NCI-H446 (cell line): ENCODE results near the gene PRCD.
"Not testable (repeated sequence)": the region's sequence is repeated elsewhere in the genome, so short reads cannot be mapped to it uniquely, and the experiment has no call there.

ENCODE experiments used
- DNase-seq, 2 experiments: peaks; one replicate each; lab custom pipeline; 2025; lab: John Stamatoyannopoulos, UW

PRCD gene

DNA sequence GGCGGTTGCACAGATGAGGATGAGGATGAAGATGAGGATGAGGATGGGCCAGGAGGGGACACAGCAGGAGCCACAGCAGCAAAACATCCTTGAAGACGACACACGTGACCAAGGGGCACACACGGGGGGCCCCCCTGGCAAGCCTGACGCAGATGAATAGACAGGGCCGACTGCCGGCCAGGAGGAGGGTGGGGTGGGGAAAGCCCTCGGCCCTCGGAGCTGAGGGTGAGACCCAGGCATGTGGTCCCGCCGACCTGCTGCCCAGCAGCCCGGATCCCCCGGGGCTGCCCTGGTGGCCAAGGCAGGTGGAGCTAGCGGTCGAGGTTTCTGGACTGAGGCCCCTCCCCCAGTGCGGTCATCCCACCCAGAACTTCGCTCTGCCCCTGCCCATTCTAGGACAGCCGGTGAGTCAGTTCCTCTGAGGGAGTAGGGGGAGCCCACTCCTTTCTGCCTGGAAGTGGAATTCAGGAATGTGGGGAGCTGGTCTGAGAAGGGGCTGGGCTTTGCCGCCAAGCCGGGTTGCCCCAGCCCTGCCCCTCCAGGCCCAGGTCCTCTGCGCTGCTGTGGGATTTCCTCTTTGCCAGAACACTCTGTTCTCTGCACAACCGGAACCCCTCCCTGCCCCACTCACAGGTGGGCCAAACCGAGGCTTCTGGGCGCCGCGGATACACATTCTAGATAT, 12.3 kb upstream of the PRCD start:
- no peak for DNase-seq

GRCh38 chr17:76528156-76528527, 11.7 kb upstream of the PRCD start:
- DNase-seq = no peak

DNA sequence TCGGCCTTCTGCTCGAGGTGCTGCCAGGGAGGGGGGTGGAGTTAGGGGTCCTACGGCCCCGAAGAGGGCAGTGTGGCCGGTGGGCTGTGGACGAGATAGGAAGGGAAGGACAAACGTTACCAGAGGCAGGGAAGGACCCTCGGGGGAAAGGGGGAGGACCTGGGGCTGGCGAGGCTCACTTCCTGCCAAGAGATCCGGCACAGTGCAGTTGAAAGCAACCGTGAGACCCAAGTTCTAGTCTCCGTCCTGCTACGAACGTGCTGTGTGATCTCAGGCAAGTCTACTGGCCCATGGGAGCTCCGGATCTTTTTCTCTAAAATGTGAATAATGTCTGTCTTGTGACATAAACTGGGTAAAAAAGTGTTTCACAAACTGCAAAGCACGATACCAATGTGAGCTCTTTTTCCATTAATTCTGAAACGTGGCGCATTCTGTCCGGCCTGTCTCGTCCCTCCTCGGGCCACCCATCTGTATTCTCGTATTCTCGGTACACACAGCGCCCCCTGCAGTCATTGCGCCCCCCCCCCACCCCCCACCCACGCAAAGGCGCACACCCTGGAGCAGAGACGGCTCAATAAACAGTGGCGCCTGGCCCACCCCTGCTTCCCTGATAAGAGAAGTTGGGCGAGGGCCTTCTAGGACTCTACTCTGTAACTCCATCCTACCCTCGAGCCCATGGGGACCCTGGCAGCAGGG, 11.2 kb upstream of the PRCD start:
- DNase-seq = no peak

GRCh38 chr17:76529224-76530094, 10.4 kb upstream of the PRCD start:
- DNase-seq = no peak

- no peak for DNase-seq
These were observed 9.6 kb upstream of the PRCD start for GRCh38 chr17:76530095-76530723.

DNA sequence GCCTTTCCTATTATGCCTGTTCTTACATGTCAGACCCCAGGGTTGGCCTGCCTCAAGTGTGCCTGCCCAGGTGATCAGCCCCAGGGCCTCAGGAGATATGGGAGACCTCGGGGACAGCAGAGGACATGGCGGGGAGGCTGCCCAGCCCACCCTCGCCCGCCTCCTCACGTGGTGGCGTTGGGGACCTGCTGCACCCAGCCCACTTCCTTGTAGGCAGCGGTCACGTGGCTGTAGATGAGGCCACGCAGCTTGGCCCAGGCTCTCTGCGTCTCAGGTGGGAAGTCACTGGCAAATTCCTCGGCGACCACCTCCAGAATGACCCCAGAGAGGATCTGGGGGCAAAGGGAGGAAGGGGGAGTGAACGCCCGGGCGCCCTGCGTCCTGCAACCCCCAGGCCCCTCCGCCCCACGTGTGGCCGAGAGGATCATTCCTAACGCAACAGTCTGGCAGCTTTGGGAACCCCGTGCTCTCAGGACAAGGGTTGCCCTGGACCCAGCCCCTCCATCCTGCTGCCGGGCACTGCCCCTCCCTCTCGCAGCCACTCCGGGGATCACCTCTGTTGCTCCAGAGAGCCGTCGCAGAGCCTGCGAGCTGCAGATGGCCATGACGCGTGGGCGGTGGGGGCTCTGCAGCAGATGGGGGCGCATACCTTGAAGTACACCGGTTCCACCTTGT, 8.9 kb upstream of the PRCD start:
- no peak for DNase-seq

GRCh38 chr17:76531486-76532038, 8.3 kb upstream of the PRCD start:
- DNase-seq = no peak

- DNase-seq = no peak
These were observed 7.7 kb upstream of the PRCD start for GRCh38 chr17:76532072-76532651.

- DNase-seq = not testable (repeated sequence)
These were observed 6.0 kb upstream of the PRCD start for GRCh38 chr17:76533640-76534359.

DNA sequence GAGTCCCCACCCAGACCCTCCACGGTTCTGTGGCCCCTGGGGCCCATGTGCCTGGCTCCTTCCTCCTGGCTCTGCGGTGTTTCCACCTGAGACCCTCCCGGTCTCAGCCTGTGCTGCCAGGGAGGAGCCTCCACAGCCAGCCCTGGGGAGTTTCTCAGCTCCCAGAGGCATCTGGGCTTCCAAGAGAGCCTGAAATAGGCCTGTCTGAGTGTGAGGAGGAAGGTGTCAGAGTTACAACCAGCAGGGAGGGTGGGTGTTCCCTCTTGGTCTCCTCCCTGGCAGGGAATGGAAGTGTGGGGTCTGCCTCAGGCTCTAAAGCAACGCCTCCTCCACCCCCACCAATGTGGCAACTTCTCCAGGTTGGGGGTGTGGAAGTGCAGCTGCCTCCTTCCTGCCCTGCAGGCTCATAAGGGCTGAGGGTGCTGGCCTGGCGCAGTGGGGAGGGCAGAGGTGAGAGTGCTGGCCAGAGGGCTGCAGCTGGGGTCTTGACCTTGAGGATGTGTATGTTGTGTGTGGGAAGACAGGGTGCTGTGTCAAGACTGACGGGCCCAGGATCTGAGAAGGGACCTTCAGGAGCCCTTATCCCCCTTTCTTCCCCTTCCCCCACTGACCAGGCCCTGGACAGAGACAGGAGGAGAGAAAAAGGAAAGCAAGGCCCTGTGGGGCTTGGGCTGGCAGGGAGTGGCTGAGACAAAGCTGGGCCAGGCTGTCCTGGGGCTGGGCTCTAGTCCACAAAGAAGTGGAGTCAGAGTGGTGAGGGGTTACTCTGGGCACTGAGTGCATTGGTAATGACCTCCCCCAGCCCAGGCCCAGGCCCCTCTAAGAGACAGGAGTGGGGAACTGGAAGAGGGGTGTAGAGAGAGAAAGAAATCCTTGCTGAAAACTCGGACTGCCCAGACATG, 4.8 kb upstream of the PRCD start:
- DNase-seq = no peak

GRCh38 chr17:76535788-76536510, 3.9 kb upstream of the PRCD start:
- DNase-seq = no peak

DNA sequence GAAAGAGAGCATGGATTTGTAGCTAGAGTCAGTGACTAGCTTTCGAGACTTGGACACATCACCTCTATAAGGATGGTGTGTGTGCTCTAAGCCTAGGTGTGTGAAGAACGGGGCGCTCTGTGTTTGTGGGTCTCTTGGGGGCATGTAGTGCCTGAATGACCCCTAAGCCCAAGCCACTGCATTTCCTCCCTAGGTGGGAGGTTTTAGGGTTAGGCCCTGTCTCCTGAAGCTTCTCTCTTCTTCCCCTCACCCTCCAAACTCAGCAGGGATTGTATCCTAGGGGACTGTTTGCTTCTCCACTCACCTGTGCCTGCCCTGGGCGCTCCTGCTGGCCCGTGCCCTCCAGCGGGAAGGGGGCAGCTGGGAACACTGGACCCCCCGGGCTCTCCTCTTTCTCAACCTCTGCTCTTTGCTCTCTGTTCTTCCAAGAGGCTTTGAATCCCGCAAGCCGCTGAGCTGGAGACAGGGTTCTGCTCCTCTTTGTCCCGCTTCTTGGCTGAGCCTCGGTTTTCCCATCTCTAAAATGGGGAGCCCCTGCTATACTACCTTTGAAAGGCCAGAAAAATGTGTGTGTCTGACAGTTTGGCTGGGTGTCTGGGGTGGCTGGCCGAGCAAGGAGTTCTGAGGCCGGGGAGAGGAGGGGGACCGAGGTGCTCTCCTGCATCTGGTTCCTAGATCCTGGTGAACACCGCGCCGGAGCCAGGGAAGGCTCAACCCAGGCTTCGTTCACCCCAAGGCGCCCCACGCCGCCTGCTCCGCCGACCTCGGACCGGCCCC, 3.1 kb upstream of the PRCD start:
- DNase-seq = no peak

GRCh38 chr17:76537288-76537577, 2.6 kb upstream of the PRCD start:
- DNase-seq = no peak

GRCh38 chr17:76537578-76538280, 2.1 kb upstream of the PRCD start, which contains the start of gene CYGB:
Gene CYGB, minus strand, starts transcription at chr17:76537709. Its CDS starts 167 bp downstream, at chr17:76537542.
- DNase-seq = no peak

- no peak for DNase-seq
These were observed 1.4 kb upstream of the PRCD start for GRCh38 chr17:76538281-76538931.

- no peak for DNase-seq
These were observed 788 bp upstream of the PRCD start for GRCh38 chr17:76538941-76539570.
